IMR-90 (cell line): ENCODE measurements around the gene BUB1B. TPM values are rescaled to one million over a fixed set of nuclear protein-coding genes. Genes with fewer than 3 reads are reported as not detected.

Experiments
- ATAC-seq: fragments of 200-7000 bp; cut with Tn5 transposase; 2 replicates; pipeline ENCODE4 v1.9.1; 2020; ENCODE audit warnings: low read depth, mild to moderate bottlenecking, moderate library complexity
- BruUV-seq: library from RNA; stranded (reverse); fragments of 400-500 nt; replicated peaks from 2 replicates; lab custom pipeline; 2021; lab: Mats Ljungman, UMichigan
- CTCF ChIA-PET: fragments of 300-600 bp; formaldehyde crosslinking; extraction: SDS; loops from one replicate; lab custom pipeline; 2021; ENCODE audit warnings: antibody characterized with exemption; lab: Yijun Ruan, JAX
- POLR2A ChIA-PET: fragments of 300-600 bp; sonication (Branson Sonifier 250); formaldehyde crosslinking; loops from one replicate; lab custom pipeline; 2022; ENCODE audit warnings: antibody characterized with exemption; ENCODE audit not compliant: unreplicated experiment; lab: Charles Lee
- DNase-seq: peaks from one replicate; pipeline ENCODE4 v3.0.0; 2013
- H2AFZ ChIP-seq: replicated peaks from 2 replicates; pipeline ENCODE3; 2013; ENCODE audit warnings: low read length, mild to moderate bottlenecking; ENCODE audit not compliant: poor library complexity
- H2AK5ac ChIP-seq: 2 replicates; pipeline ENCODE4 v1.6.1; 2013; ENCODE audit warnings: low read depth, low read length, inconsistent platforms
- H2AK9ac ChIP-seq: replicated peaks from 2 replicates; pipeline ENCODE3; 2013; ENCODE audit warnings: mild to moderate bottlenecking, low read depth, low read length, moderate library complexity; ENCODE audit not compliant: poor library complexity
- H2BK120ac ChIP-seq: 2 replicates; pipeline ENCODE4 v1.6.1; 2013; ENCODE audit warnings: low read depth, low read length, inconsistent platforms
- H2BK15ac ChIP-seq: 3 replicates; pipeline ENCODE4 v1.6.1; 2013; ENCODE audit warnings: low read depth, low read length, inconsistent platforms
- H2BK20ac ChIP-seq: 2 replicates; pipeline ENCODE4 v1.6.1; 2013; ENCODE audit warnings: low read depth, mild to moderate bottlenecking, inconsistent platforms, low read length, moderate library complexity
- H2BK5ac ChIP-seq: 2 replicates; pipeline ENCODE4 v1.6.1; 2013; ENCODE audit warnings: mild to moderate bottlenecking, low read depth, low read length, inconsistent platforms; ENCODE audit not compliant: poor library complexity, severe bottlenecking
- H3K14ac ChIP-seq: replicated peaks from 2 replicates; pipeline ENCODE4 v1.6.1; 2013; ENCODE audit warnings: low read depth, low read length, inconsistent platforms
- H3K18ac ChIP-seq: 2 replicates; pipeline ENCODE4 v1.6.1; 2013; ENCODE audit warnings: low read depth, low read length, control low read depth
- H3K23ac ChIP-seq: 2 replicates; pipeline ENCODE4 v1.6.1; 2013; ENCODE audit warnings: low read depth, low read length, inconsistent platforms
- H3K27ac ChIP-seq: 2 replicates; pipeline ENCODE4 v1.5.1; 2013; ENCODE audit warnings: mild to moderate bottlenecking, control low read depth, low read length; ENCODE audit not compliant: insufficient read depth
- H3K27me3 ChIP-seq: 2 replicates; pipeline ENCODE4 v1.6.1; 2013; ENCODE audit warnings: low read length; ENCODE audit not compliant: control insufficient read depth, insufficient read depth
- H3K36me3 ChIP-seq: 2 replicates; pipeline ENCODE4 v1.6.1; 2013; ENCODE audit warnings: low read length, mixed read lengths; ENCODE audit not compliant: control insufficient read depth, insufficient read depth
- H3K4ac ChIP-seq: 2 replicates; pipeline ENCODE4 v1.6.1; 2013; ENCODE audit warnings: low read depth, low read length, inconsistent platforms
- H3K4me1 ChIP-seq: 2 replicates; pipeline ENCODE4 v1.6.1; 2013; ENCODE audit warnings: low read length, mixed read lengths; ENCODE audit not compliant: control insufficient read depth, insufficient read depth
- H3K4me2 ChIP-seq: 2 replicates; pipeline ENCODE4 v1.6.1; 2013; ENCODE audit warnings: low read depth, mild to moderate bottlenecking, control low read depth, low read length, moderate library complexity
- H3K4me3 ChIP-seq: 2 replicates; pipeline ENCODE4 v1.5.1; 2013; ENCODE audit warnings: low read depth, mild to moderate bottlenecking, control low read depth, low read length, moderate library complexity; ENCODE audit not compliant: insufficient read depth
- H3K56ac ChIP-seq: 2 replicates; pipeline ENCODE4 v1.6.1; 2013; ENCODE audit warnings: low read length, inconsistent platforms; ENCODE audit not compliant: insufficient read depth; ENCODE audit errors: extremely low read depth
- H3K79me1 ChIP-seq, 2 experiments: 2 replicates each; pipeline ENCODE4 v1.6.1; 2013; ENCODE audit warnings: low read length in 2 of 2, inconsistent platforms in 1 of 2, low read depth in 1 of 2
- H3K9ac ChIP-seq: 2 replicates; pipeline ENCODE4 v1.6.1; 2013; ENCODE audit warnings: low read depth, low read length, control low read depth
- H3K9me1 ChIP-seq: 2 replicates; pipeline ENCODE4 v1.6.1; 2013; ENCODE audit warnings: low read length, inconsistent platforms; ENCODE audit not compliant: insufficient read depth
- H3K9me3 ChIP-seq: 2 replicates; pipeline ENCODE4 v1.6.1; 2013; ENCODE audit warnings: low read length; ENCODE audit not compliant: control insufficient read depth, insufficient read depth
- H4K20me1 ChIP-seq: 2 replicates; pipeline ENCODE4 v1.6.1; 2013; ENCODE audit warnings: low read length, inconsistent platforms; ENCODE audit not compliant: insufficient read depth
- H4K5ac ChIP-seq: 2 replicates; pipeline ENCODE4 v1.6.1; 2013; ENCODE audit warnings: mild to moderate bottlenecking, low read depth, low read length, control low read depth
- H4K8ac ChIP-seq, 2 experiments: 2 replicates each; pipeline ENCODE4 v1.6.1; 2013; ENCODE audit warnings: low read depth in 2 of 2, low read length in 2 of 2, control low read depth in 1 of 2, inconsistent platforms in 1 of 2
- H4K91ac ChIP-seq: 2 replicates; pipeline ENCODE4 v1.6.1; 2013; ENCODE audit warnings: low read depth, low read length, inconsistent platforms; ENCODE audit not compliant: insufficient read depth
- CEBPB ChIP-seq: IDR thresholded peaks from 2 replicates; pipeline ENCODE4 v1.6.1; 2012; ENCODE audit warnings: low read depth, low read length, improper control_type of control experiment
- CHD1 ChIP-seq: IDR thresholded peaks from 2 replicates; pipeline ENCODE4 v1.6.1; 2012; ENCODE audit warnings: low read depth, low read length, improper control_type of control experiment
- FOS ChIP-seq: fragments of 150-350 bp; IDR thresholded peaks from 2 replicates; pipeline ENCODE4 v1.6.1; 2016; ENCODE audit warnings: low read depth, low read length
- MAZ ChIP-seq: IDR thresholded peaks from 2 replicates; pipeline ENCODE4 v1.6.1; 2012; ENCODE audit warnings: low read depth, mild to moderate bottlenecking, low read length, improper control_type of control experiment, moderate library complexity, borderline replicate concordance
- MXI1 ChIP-seq: IDR thresholded peaks from 2 replicates; pipeline ENCODE4 v1.6.1; 2012; ENCODE audit warnings: low read depth, mild to moderate bottlenecking, low read length, moderate library complexity, borderline replicate concordance
- NFE2L2 ChIP-seq: fragments of 150-350 bp; IDR thresholded peaks from 2 replicates; pipeline ENCODE4 v1.6.1; 2016; ENCODE audit warnings: low read depth, mild to moderate bottlenecking, low read length
- POLR2A ChIP-seq: IDR thresholded peaks from 2 replicates; pipeline ENCODE4 v1.6.1; 2012; ENCODE audit warnings: mild to moderate bottlenecking, low read depth, low read length
- RAD21 ChIP-seq: IDR thresholded peaks from 2 replicates; pipeline ENCODE4 v1.6.1; 2012; ENCODE audit warnings: low read length, improper control_type of control experiment
- RCOR1 ChIP-seq: IDR thresholded peaks from 2 replicates; pipeline ENCODE4 v1.6.1; 2012; ENCODE audit warnings: mild to moderate bottlenecking, low read length, improper control_type of control experiment; ENCODE audit not compliant: insufficient replicate concordance
- RFX5 ChIP-seq: IDR thresholded peaks from 2 replicates; pipeline ENCODE4 v1.8.0; 2012; ENCODE audit warnings: low read depth, mild to moderate bottlenecking, low read length, moderate library complexity
- SMC3 ChIP-seq: fragments of 150-350 bp; IDR thresholded peaks from 2 replicates; pipeline ENCODE4 v1.6.1; 2016; ENCODE audit warnings: low read depth, mild to moderate bottlenecking, antibody characterized with exemption, low read length, moderate library complexity
- USF2 ChIP-seq: fragments of 150-350 bp; IDR thresholded peaks from 2 replicates; pipeline ENCODE4 v1.6.1; 2017; ENCODE audit warnings: mild to moderate bottlenecking, antibody characterized with exemption, low read length, low read depth
- WGBS, 2 experiments: methylation state at CpG; one replicate each; pipeline versions ENCODE4 v1.1.5 to v1.1.7; 2013; ENCODE audit warnings: missing lambda C conversion rate in 2 of 2; ENCODE audit not compliant: insufficient read length in 1 of 2; ENCODE audit errors: extremely low coverage in 2 of 2; 5-methylcytosine and 5-hydroxymethylcytosine counted together
- dilution Hi-C: fragments of 300-500 bp; cut with HindIII; formaldehyde crosslinking; loops from one replicate; pipeline ENCODE4 v1.14.3; 2018; ENCODE audit warnings: low sequenced_read_pairs; ENCODE audit not compliant: unreplicated experiment
- in situ Hi-C: fragments of 300-500 bp; cut with MboI; formaldehyde crosslinking; loops from 3 replicates; pipeline ENCODE4 v1.14.3; 2019; ENCODE audit warnings: low sequenced_read_pairs, inconsistent platforms, mixed read lengths
- intact Hi-C: fragments of 100-400 bp; cut with micrococcal nuclease; formaldehyde crosslinking; loops from 2 replicates; pipeline ENCODE4 v1.10.0; 2022
- polyA plus RNA-seq, 3 experiments: library from polyadenylated mRNA; depleted of rRNA; stranded (reverse); fragments of >200 nt; gene quantifications; 2 replicates each; pipeline ENCODE4 v1.2.3, GENCODE V29; 2012; ENCODE audit warnings: low replicate concordance in 1 of 3
- total RNA-seq: library from RNA; depleted of rRNA; stranded (reverse); fragments of >200 nt; gene quantifications from 2 replicates; pipeline ENCODE4 v1.2.3, GENCODE V29; 2012

Gene BUB1B
- total and polyA plus RNA-seq, 2 of the 4 experiments (the other 2 are of a cell fraction) = 15.6 to 24.7 TPM

- in situ Hi-C loops = no loop called here
- CTCF ChIA-PET = no interaction called here
- dilution Hi-C loops = no loop called here
- no peak overlapping the region for H3K14ac ChIP-seq
- no peak overlapping the region for H2BK5ac ChIP-seq
- no peaks in the 10 kb centered on the region for H3K36me3 ChIP-seq
- H2AFZ ChIP-seq = no peak overlapping the region
- intact Hi-C loops = no loop called here
- 62% methylated on average over 3 of the region's 9 CpGs; no CpG with 5 or more reads in 1 of the 2 experiments for WGBS, 2 experiments
- POLR2A ChIA-PET = no interaction called here
- H4K5ac ChIP-seq = no peak overlapping the region
- no peak overlapping the region for H2BK15ac ChIP-seq
- H2AK5ac ChIP-seq = no peak overlapping the region
- no peak overlapping the region for H3K4me2 ChIP-seq
- no peaks in the 10 kb centered on the region for H3K9me3 ChIP-seq
- H3K79me1 ChIP-seq = no peaks in the 10 kb centered on the region
- no TSS peak for BruUV-seq
- no peak overlapping the region for H3K4me3 ChIP-seq
- H3K4ac ChIP-seq = no peak overlapping the region
- no peak overlapping the region for H3K56ac ChIP-seq
- H3K9ac ChIP-seq = no peak overlapping the region
- no peak overlapping the region for H3K27ac ChIP-seq
- H4K91ac ChIP-seq = no peak overlapping the region
- H2BK20ac ChIP-seq = no peak overlapping the region
- peaks cover 2% of the 10 kb centered on the region for H3K27me3 ChIP-seq
- H2AK9ac ChIP-seq = no peak overlapping the region
- no peak for DNase-seq
- no peaks in the 10 kb centered on the region for H3K9me1 ChIP-seq
- no peak overlapping the region for H3K18ac ChIP-seq
- no peaks in the 10 kb centered on the region for H3K4me1 ChIP-seq
- no peak overlapping the region for H4K8ac ChIP-seq
- H4K20me1 ChIP-seq = no peaks in the 10 kb centered on the region
- no peak for TF ChIP-seq RCOR1
- no peak for TF ChIP-seq FOS
- no peak for TF ChIP-seq CHD1
- TF ChIP-seq RAD21 = no peak
- TF ChIP-seq MAZ = no peak
- TF ChIP-seq RFX5 = no peak
- no peak for TF ChIP-seq SMC3
- TF ChIP-seq POLR2A = no peak
- TF ChIP-seq NFE2L2 = no peak
- no peak for TF ChIP-seq CEBPB
- no peak for TF ChIP-seq USF2
- TF ChIP-seq MXI1 = no peak
- H3K23ac ChIP-seq = no peak overlapping the region
- ATAC-seq = no peak
- H2BK120ac ChIP-seq = no peak overlapping the region
Observed at GRCh38 chr15:40134885-40135284, 26.0 kb upstream of the BUB1B start.
